SK-N-SH treated with all-trans-retinoic acid at 6 μM for 48 hours (cell line): ENCODE results near the gene MYLIP.
"Not testable (repeated sequence)": the region's sequence is repeated elsewhere in the genome, so short reads cannot be mapped to it uniquely, and the experiment has no call there.

Experiments
- ATAC-seq: fragments of 200-7000 bp; cut with Tn5 transposase; 3 replicates; pipeline ENCODE4 v1.9.1; 2020; ENCODE audit warnings: mild to moderate bottlenecking, moderate library complexity
- ARNTL ChIP-seq: fragments of 450-650 bp; formaldehyde crosslinking; IDR thresholded peaks from 2 replicates; pipeline ENCODE4 v1.5.0; 2020; ENCODE audit warnings: low read depth, mild to moderate bottlenecking, moderate library complexity, borderline replicate concordance
- BACH2 ChIP-seq: fragments of 250-450 bp; sonication (Bioruptor Pico); IDR thresholded peaks from 2 replicates; pipeline ENCODE4 v1.9.0; 2021; ENCODE audit warnings: mild to moderate bottlenecking, borderline replicate concordance
- CREB5 ChIP-seq: fragments of 250-450 bp; sonication (Bioruptor Pico); IDR thresholded peaks from 2 replicates; pipeline ENCODE4 v1.5.1; 2020; ENCODE audit warnings: low read depth, mild to moderate bottlenecking, moderate library complexity
- CSRNP3 ChIP-seq: fragments of 250-450 bp; sonication (Bioruptor Pico); IDR thresholded peaks from 2 replicates; pipeline ENCODE4 v1.5.1; 2021; ENCODE audit warnings: mild to moderate bottlenecking, moderate library complexity
- ESRRG ChIP-seq: fragments of 250-450 bp; sonication (Bioruptor Pico); IDR thresholded peaks from 2 replicates; pipeline ENCODE4 v1.6.1; 2021; ENCODE audit warnings: mild to moderate bottlenecking
- GLIS3 ChIP-seq: fragments of 250-450 bp; sonication (Bioruptor Pico); IDR thresholded peaks from 2 replicates; pipeline ENCODE4 v1.5.0; 2020; ENCODE audit warnings: mild to moderate bottlenecking, moderate library complexity
- ISL1 ChIP-seq: fragments of 250-450 bp; sonication (Bioruptor Pico); IDR thresholded peaks from 2 replicates; pipeline ENCODE4 v2.1.2; 2022; ENCODE audit warnings: mild to moderate bottlenecking, moderate library complexity
- OSR1 ChIP-seq: fragments of 250-450 bp; sonication (Bioruptor Pico); IDR thresholded peaks from 2 replicates; pipeline ENCODE4 v1.8.0; 2022; ENCODE audit warnings: moderate library complexity, mild to moderate bottlenecking, inconsistent platforms
- PATZ1 ChIP-seq: fragments of 250-450 bp; sonication (Bioruptor Pico); IDR thresholded peaks from 2 replicates; pipeline ENCODE4 v1.8.0; 2020; ENCODE audit warnings: mild to moderate bottlenecking, moderate library complexity, borderline replicate concordance
- POU6F1 ChIP-seq: fragments of 250-450 bp; sonication (Bioruptor Pico); IDR thresholded peaks from 2 replicates; pipeline ENCODE4 v1.8.0; 2021; ENCODE audit warnings: low read depth, mild to moderate bottlenecking, moderate library complexity, borderline replicate concordance
- PPARA ChIP-seq: fragments of 250-450 bp; sonication (Bioruptor Pico); IDR thresholded peaks from 2 replicates; pipeline ENCODE4 v1.5.0; 2020; ENCODE audit warnings: mild to moderate bottlenecking, borderline replicate concordance
- RARB ChIP-seq: fragments of 250-450 bp; sonication (Bioruptor Pico); IDR thresholded peaks from 2 replicates; pipeline ENCODE4 v1.8.0; 2021; ENCODE audit warnings: mild to moderate bottlenecking, moderate library complexity
- SNAI2 ChIP-seq: fragments of 250-450 bp; sonication (Bioruptor Pico); IDR thresholded peaks from 2 replicates; pipeline ENCODE4 v1.5.0; 2020; ENCODE audit warnings: mild to moderate bottlenecking, moderate library complexity
- TOX ChIP-seq: fragments of 250-450 bp; sonication (Bioruptor Pico); IDR thresholded peaks from 2 replicates; pipeline ENCODE4 v1.8.0; 2021; ENCODE audit warnings: mild to moderate bottlenecking, moderate library complexity, borderline replicate concordance
- TSHZ2 ChIP-seq: fragments of 250-450 bp; sonication (Bioruptor Pico); IDR thresholded peaks from 2 replicates; pipeline ENCODE4 v1.5.0; 2020; ENCODE audit warnings: mild to moderate bottlenecking, moderate library complexity
- ZC3H10 ChIP-seq: fragments of 250-450 bp; sonication (Bioruptor Pico); IDR thresholded peaks from 2 replicates; pipeline ENCODE4 v1.5.1; 2021; ENCODE audit warnings: mild to moderate bottlenecking, moderate library complexity
- ZNF565 ChIP-seq: fragments of 450-650 bp; formaldehyde crosslinking; conservative IDR thresholded peaks from 2 replicates; pipeline ENCODE4 v1.5.0; 2020; ENCODE audit warnings: low read depth, mild to moderate bottlenecking, moderate library complexity
- ZNF70 ChIP-seq: fragments of 450-650 bp; formaldehyde crosslinking; IDR thresholded peaks from 2 replicates; pipeline ENCODE4 v1.5.0; 2020; ENCODE audit warnings: mild to moderate bottlenecking, moderate library complexity
- ZNF8 ChIP-seq: fragments of 450-650 bp; formaldehyde crosslinking; IDR thresholded peaks from 2 replicates; pipeline ENCODE4 v1.5.0; 2020; ENCODE audit warnings: mild to moderate bottlenecking, moderate library complexity

MYLIP gene

GRCh38 chr6:16168858-16169257 lies 40.0 kb downstream of the MYLIP start (continued):
- TF ChIP-seq PATZ1 (CRISPR knock-in tag) (no peak), ESRRG (CRISPR knock-in tag) (no peak), OSR1 (no peak)

- TF ChIP-seq ZNF565 (CRISPR knock-in tag), result no peak
These were observed 42.5 kb downstream of the MYLIP start for GRCh38 chr6:16171400-16171799.

GRCh38 chr6:16173167-16173940 lies 44.5 kb downstream of the MYLIP start:
- ATAC-seq, result no peak
- no peak for TF ChIP-seq RARB
- no peak for TF ChIP-seq CSRNP3 (CRISPR knock-in tag)
- no peak for TF ChIP-seq PPARA (CRISPR knock-in tag)
- TF ChIP-seq TSHZ2 (CRISPR knock-in tag), result no peak
- no peak for TF ChIP-seq OSR1
- TF ChIP-seq ESRRG (CRISPR knock-in tag), result no peak
- TF ChIP-seq ZNF70, result no peak
- TF ChIP-seq ISL1 (CRISPR knock-in tag), result no peak
- no peak for TF ChIP-seq GLIS3 (CRISPR knock-in tag)

More at GRCh38 chr6:16171400-16171799, 42.5 kb downstream of the MYLIP start:
- ATAC-seq, result no peak

GRCh38 chr6:16174416-16175078 lies 45.7 kb downstream of the MYLIP start:
- no peak for TF ChIP-seq PATZ1 (CRISPR knock-in tag)
- no peak for TF ChIP-seq ZNF565 (CRISPR knock-in tag)
- TF ChIP-seq BACH2, result no peak
- TF ChIP-seq SNAI2 (CRISPR knock-in tag), result no peak
- TF ChIP-seq, all 23 proteins: peak for 0
- no peak for ATAC-seq

- not testable (repeated sequence) for ATAC-seq
These were observed 47.7 kb downstream of the MYLIP start for GRCh38 chr6:16176600-16176999.

- no peak for ATAC-seq
- TF ChIP-seq ARNTL, result no peak
- no peak for TF ChIP-seq ESRRG (CRISPR knock-in tag)
- no peak for TF ChIP-seq ZNF8 (CRISPR knock-in tag)
- no peak for TF ChIP-seq ZC3H10
- no peak for TF ChIP-seq TOX (CRISPR knock-in tag)
- TF ChIP-seq CREB5 (CRISPR knock-in tag), result no peak
- no peak for TF ChIP-seq CSRNP3 (CRISPR knock-in tag)
- TF ChIP-seq POU6F1 (CRISPR knock-in tag), result no peak
- no peak for TF ChIP-seq SNAI2 (CRISPR knock-in tag)
These were observed 49.0 kb downstream of the MYLIP start for GRCh38 chr6:16177881-16178280.
